H9 (cell line): Measurements from ENCODE around the gene OLIG3. TPM values are rescaled to one million over a fixed set of nuclear protein-coding genes. Genes with fewer than 3 reads are reported as not detected.

ENCODE experiments used
- DNase-seq: peaks from one replicate; pipeline ENCODE4 v3.0.0-alpha.2; 2017
- H2AFZ ChIP-seq: one replicate; pipeline ENCODE4 v1.6.1; 2013; ENCODE audit warnings: mild to moderate bottlenecking, low read length, control low read depth, moderate library complexity
- H2AK5ac ChIP-seq: 2 replicates; pipeline ENCODE4 v1.6.1; 2013; ENCODE audit warnings: low read length, control low read depth, mixed read lengths; ENCODE audit not compliant: insufficient read length
- H2BK120ac ChIP-seq: one replicate; pipeline ENCODE4 v1.6.1; 2013; ENCODE audit warnings: low read depth, mild to moderate bottlenecking, low read length, control low read depth, inconsistent platforms; ENCODE audit not compliant: poor library complexity, severe bottlenecking
- H2BK12ac ChIP-seq: 2 replicates; pipeline ENCODE4 v1.6.1; 2013; ENCODE audit warnings: low read length, control low read depth, mixed read lengths, low read depth; ENCODE audit not compliant: insufficient read length
- H2BK15ac ChIP-seq: 2 replicates; pipeline ENCODE4 v1.6.1; 2013; ENCODE audit warnings: low read depth, low read length, control low read depth
- H2BK20ac ChIP-seq: one replicate; pipeline ENCODE4 v1.6.1; 2013; ENCODE audit warnings: low read depth, mild to moderate bottlenecking, low read length, control low read depth, inconsistent platforms; ENCODE audit not compliant: poor library complexity, severe bottlenecking
- H2BK5ac ChIP-seq: 2 replicates; pipeline ENCODE4 v1.6.1; 2013; ENCODE audit warnings: low read length, control low read depth, mixed read lengths; ENCODE audit not compliant: insufficient read length
- H3K14ac ChIP-seq: 2 replicates; pipeline ENCODE4 v1.6.1; 2013; ENCODE audit warnings: low read length, control low read depth; ENCODE audit not compliant: insufficient read depth
- H3K18ac ChIP-seq: 2 replicates; pipeline ENCODE4 v1.6.1; 2013; ENCODE audit warnings: low read depth, mild to moderate bottlenecking, mixed read lengths, low read length, control low read depth; ENCODE audit not compliant: insufficient read length
- H3K23ac ChIP-seq: 2 replicates; pipeline ENCODE4 v1.6.1; 2013; ENCODE audit warnings: low read length, control low read depth, mixed read lengths, low read depth; ENCODE audit not compliant: insufficient read length
- H3K23me2 ChIP-seq: 2 replicates; pipeline ENCODE4 v1.6.1; 2013; ENCODE audit warnings: low read depth, mild to moderate bottlenecking, mixed read lengths, low read length, control low read depth; ENCODE audit not compliant: insufficient read length, poor library complexity, severe bottlenecking
- H3K27ac ChIP-seq: 2 replicates; pipeline ENCODE4 v1.5.1; 2013; ENCODE audit warnings: low read length, control low read depth, mixed read lengths, low read depth; ENCODE audit not compliant: insufficient read length
- H3K27me3 ChIP-seq: 2 replicates; pipeline ENCODE4 v1.6.1; 2013; ENCODE audit warnings: low read length, control low read depth, inconsistent platforms; ENCODE audit not compliant: insufficient read depth
- H3K4ac ChIP-seq: 2 replicates; pipeline ENCODE4 v1.6.1; 2013; ENCODE audit warnings: low read depth, mild to moderate bottlenecking, control low read depth, inconsistent platforms, low read length, moderate library complexity
- H3K4me1 ChIP-seq: 2 replicates; pipeline ENCODE4 v1.6.1; 2013; ENCODE audit warnings: low read length, control low read depth, inconsistent platforms; ENCODE audit not compliant: insufficient read depth
- H3K4me2 ChIP-seq: 2 replicates; pipeline ENCODE4 v1.6.1; 2013; ENCODE audit warnings: low read length, control low read depth, mixed read lengths; ENCODE audit not compliant: insufficient read length, insufficient read depth
- H3K56ac ChIP-seq: 2 replicates; pipeline ENCODE4 v1.6.1; 2013; ENCODE audit warnings: low read depth, mild to moderate bottlenecking, mixed read lengths, low read length, control low read depth; ENCODE audit not compliant: insufficient read length
- H3K79me1 ChIP-seq: 2 replicates; pipeline ENCODE4 v1.6.1; 2013; ENCODE audit warnings: low read depth, mild to moderate bottlenecking, moderate library complexity, low read length, control low read depth, inconsistent platforms; ENCODE audit not compliant: insufficient read depth, poor library complexity, severe bottlenecking
- H3K79me2 ChIP-seq: 2 replicates; pipeline ENCODE4 v1.6.1; 2013; ENCODE audit warnings: low read length, control low read depth, inconsistent platforms; ENCODE audit not compliant: insufficient read depth
- H3K9ac ChIP-seq: 2 replicates; pipeline ENCODE4 v1.6.1; 2013; ENCODE audit warnings: low read length, control low read depth, mixed read lengths; ENCODE audit not compliant: insufficient read length; ENCODE audit errors: extremely low read depth
- H3K9me3 ChIP-seq: one replicate; pipeline ENCODE4 v1.6.1; 2013; ENCODE audit warnings: low read depth, low read length, inconsistent platforms; ENCODE audit not compliant: control insufficient read depth
- H3T11ph ChIP-seq: one replicate; pipeline ENCODE4 v1.6.1; 2013; ENCODE audit warnings: mild to moderate bottlenecking, low read length, control low read depth, inconsistent platforms
- H4K20me1 ChIP-seq: one replicate; pipeline ENCODE4 v1.6.1; 2013; ENCODE audit not compliant: control insufficient read depth, insufficient read length, insufficient read depth
- H4K5ac ChIP-seq: 2 replicates; pipeline ENCODE4 v1.6.1; 2013; ENCODE audit warnings: low read depth, mild to moderate bottlenecking, mixed read lengths, low read length, control low read depth; ENCODE audit not compliant: insufficient read length
- H4K8ac ChIP-seq: replicated peaks from 2 replicates; pipeline ENCODE4 v1.6.1; 2013; ENCODE audit warnings: low read length, control low read depth, mixed read lengths, low read depth; ENCODE audit not compliant: insufficient read length
- H4K91ac ChIP-seq: 2 replicates; pipeline ENCODE4 v1.6.1; 2013; ENCODE audit warnings: low read depth, mild to moderate bottlenecking, moderate library complexity, mixed read lengths, low read length, control low read depth; ENCODE audit not compliant: insufficient read length
- H3K27ac Mint-ChIP-seq, 3 experiments: 2 replicates in 2 of 3; 3 replicates in 1 of 3; pipeline ENCODE4 v1.8.0; 2020 to 2021; ENCODE audit warnings: mixed read lengths in 3 of 3, mild to moderate bottlenecking in 1 of 3, moderate library complexity in 1 of 3
- H3K27me3 Mint-ChIP-seq: 2 replicates; pipeline ENCODE4 v1.8.0; 2021; ENCODE audit warnings: low read depth, mild to moderate bottlenecking, moderate library complexity, mixed read lengths
- H3K36me3 Mint-ChIP-seq, 3 experiments: 2 replicates in 2 of 3; 3 replicates in 1 of 3; pipeline ENCODE4 v1.8.0; 2020 to 2021; ENCODE audit warnings: low read depth in 3 of 3, mixed read lengths in 3 of 3; ENCODE audit not compliant: insufficient read depth in 1 of 3
- H3K4me1 Mint-ChIP-seq, 2 experiments: 2 replicates each; pipeline ENCODE4 v1.8.0; 2020; ENCODE audit warnings: mixed read lengths in 2 of 2
- H3K4me3 Mint-ChIP-seq, 2 experiments: 2 replicates in 1 of 2; 3 replicates in 1 of 2; pipeline ENCODE4 v1.8.0; 2020 to 2021; ENCODE audit warnings: mild to moderate bottlenecking in 2 of 2, mixed read lengths in 2 of 2, moderate library complexity in 1 of 2
- H3K9me3 Mint-ChIP-seq, 2 experiments: 2 replicates in 1 of 2; 3 replicates in 1 of 2; pipeline ENCODE4 v1.8.0; 2020; ENCODE audit warnings: mild to moderate bottlenecking in 2 of 2, mixed read lengths in 2 of 2, moderate library complexity in 1 of 2
- WGBS: extraction: QIAGEN DNeasy Blood & Tissue Kit; methylation state at CpG from one replicate; pipeline ENCODE4 v1.1.7; 2013; ENCODE audit warnings: missing lambda C conversion rate, low lambda C conversion rate, mixed read lengths; ENCODE audit not compliant: insufficient read length; ENCODE audit errors: extremely low coverage; 5-methylcytosine and 5-hydroxymethylcytosine counted together
- total RNA-seq: library from RNA; stranded (reverse); gene quantifications from 2 replicates; pipeline ENCODE4 v1.2.1, GENCODE V29; 2021
- TF ChIP-seq, protein P1 (sequence below): fragments of 200-600 bp; sonication (generic); conservative IDR thresholded peaks from 3 replicates; pipeline ENCODE4 v1.8.0; 2021; ENCODE audit warnings: antibody characterized with exemption, mild to moderate bottlenecking

The OLIG3 gene
- total RNA-seq, 1 experiment from 2014 or later = 0.22 TPM

- no peak overlapping the region for H3K4ac ChIP-seq
- H2BK15ac ChIP-seq = no peak overlapping the region
- peaks cover 5% of the 10 kb centered on the region; the same call in 1 of the 2 replicates for H3K27me3 Mint-ChIP-seq
- no peak overlapping the region for H4K91ac ChIP-seq
- no peaks in the 10 kb centered on the region for H3K79me1 ChIP-seq
- no peak overlapping the region for H4K5ac ChIP-seq
- H3K9ac ChIP-seq = no peak overlapping the region
- no peak overlapping the region for H3K27ac ChIP-seq
- H2BK5ac ChIP-seq = no peak overlapping the region
- TF ChIP-seq, protein P1, sequence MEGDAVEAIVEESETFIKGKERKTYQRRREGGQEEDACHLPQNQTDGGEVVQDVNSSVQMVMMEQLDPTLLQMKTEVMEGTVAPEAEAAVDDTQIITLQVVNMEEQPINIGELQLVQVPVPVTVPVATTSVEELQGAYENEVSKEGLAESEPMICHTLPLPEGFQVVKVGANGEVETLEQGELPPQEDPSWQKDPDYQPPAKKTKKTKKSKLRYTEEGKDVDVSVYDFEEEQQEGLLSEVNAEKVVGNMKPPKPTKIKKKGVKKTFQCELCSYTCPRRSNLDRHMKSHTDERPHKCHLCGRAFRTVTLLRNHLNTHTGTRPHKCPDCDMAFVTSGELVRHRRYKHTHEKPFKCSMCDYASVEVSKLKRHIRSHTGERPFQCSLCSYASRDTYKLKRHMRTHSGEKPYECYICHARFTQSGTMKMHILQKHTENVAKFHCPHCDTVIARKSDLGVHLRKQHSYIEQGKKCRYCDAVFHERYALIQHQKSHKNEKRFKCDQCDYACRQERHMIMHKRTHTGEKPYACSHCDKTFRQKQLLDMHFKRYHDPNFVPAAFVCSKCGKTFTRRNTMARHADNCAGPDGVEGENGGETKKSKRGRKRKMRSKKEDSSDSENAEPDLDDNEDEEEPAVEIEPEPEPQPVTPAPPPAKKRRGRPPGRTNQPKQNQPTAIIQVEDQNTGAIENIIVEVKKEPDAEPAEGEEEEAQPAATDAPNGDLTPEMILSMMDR = no peak
- no peak overlapping the region for H4K8ac ChIP-seq
- no peak overlapping the region for H3K56ac ChIP-seq
- no peaks in the 10 kb centered on the region for H3K9me3 Mint-ChIP-seq
- H2BK120ac ChIP-seq = no peak overlapping the region
- H2BK12ac ChIP-seq = no peak overlapping the region
- H3K4me1 Mint-ChIP-seq = peaks cover 5 to 7% of the 10 kb centered on the region in 2 experiments; a peak in 3 of 4 replicates
- H4K20me1 ChIP-seq = no peaks in the 10 kb centered on the region
- no peak overlapping the region for H2BK20ac ChIP-seq
- no peak overlapping the region for H3K4me3 Mint-ChIP-seq
- no peak overlapping the region for H3K14ac ChIP-seq
- no peaks in the 10 kb centered on the region for H3K4me1 ChIP-seq
- no peaks in the 10 kb centered on the region for H3K36me3 Mint-ChIP-seq
- no peak overlapping the region for H3K18ac ChIP-seq
- H3K23me2 ChIP-seq = no peaks in the 10 kb centered on the region
- no peak overlapping the region for H3K27ac Mint-ChIP-seq
- H3K9me3 ChIP-seq = no peaks in the 10 kb centered on the region
- no peak overlapping the region for H3K23ac ChIP-seq
- no peak overlapping the region for H2AFZ ChIP-seq
- no peak overlapping the region for H3K4me2 ChIP-seq
- H3K79me2 ChIP-seq = no peaks in the 10 kb centered on the region
- H2AK5ac ChIP-seq = no peak overlapping the region
- H3K27me3 ChIP-seq = no peaks in the 10 kb centered on the region; the same call in 1 of the 2 replicates
- DNase-seq = no peak
- H3T11ph ChIP-seq = no peak overlapping the region
- WGBS = no CpG with 5 or more reads among the region's 7 CpGs
Measured at GRCh38 chr6:137465378-137466009, 28.7 kb downstream of the OLIG3 start.
